ENCODE results near the gene SLC47A2.

GRCh38 chr17:19659366-19660177 lies 56.8 kb downstream of the SLC47A2 start:
- TF ChIP-seq CTCF (IDR thresholded peaks at IDR 0.05): no peak
- TF ChIP-seq POLR2A (IDR thresholded peaks at IDR 0.05): no peak

Data from stomach (tissue), 4 donors.